ENCODE data around the gene SHISA6. TPM values are rescaled to one million over a fixed set of nuclear protein-coding genes. Genes with fewer than 3 reads are reported as not detected.

The SHISA6 gene
- total and polyA plus RNA-seq, 4 donors, result not detected

- Histone ChIP-seq H3K9me3 (ENCODE audit: control insufficient read depth in 4 of 4, low read length in 3 of 4) (peaks cover 0 to 1% (median 0%) of the 10 kb centered on the region in 4 donors), H3K4me3 (ENCODE audit: low read depth in 1 of 3, low read length in 3 of 3) (no peak overlapping the region), H3K27ac (ENCODE audit: low read depth in 1 of 2, low read length in 2 of 2) (no peak overlapping the region), H3K9ac (ENCODE audit: low read depth in 1 of 2, low read length in 2 of 2) (no peak overlapping the region), H3K36me3 (ENCODE audit: control insufficient read depth in 4 of 4, insufficient read depth in 3 of 4, low read depth in 1 of 4, low read length in 3 of 4) (no peaks in the 10 kb centered on the region), H3K27me3 (ENCODE audit: control insufficient read depth in 4 of 4, insufficient read depth in 4 of 4, low read length in 3 of 4) (peaks cover 0 to 4% (median 0%) of the 10 kb centered on the region in 4 donors), H3K4me1 (ENCODE audit: control insufficient read depth in 4 of 4, insufficient read depth in 4 of 4, low read length in 3 of 4) (no peaks in the 10 kb centered on the region)
- WGBS, result 58% methylated on average over 6 of the region's 6 CpGs
- TF ChIP-seq TAF1 (conservative IDR thresholded peaks at IDR 0.05), result no peak
- TF ChIP-seq SP1 (IDR thresholded peaks at IDR 0.05), result no peak
- TF ChIP-seq JUND (IDR thresholded peaks at IDR 0.05), result no peak
- TF ChIP-seq, protein P1, sequence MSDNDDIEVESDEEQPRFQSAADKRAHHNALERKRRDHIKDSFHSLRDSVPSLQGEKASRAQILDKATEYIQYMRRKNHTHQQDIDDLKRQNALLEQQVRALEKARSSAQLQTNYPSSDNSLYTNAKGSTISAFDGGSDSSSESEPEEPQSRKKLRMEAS (IDR thresholded peaks at IDR 0.05), result no peak
- TF ChIP-seq, protein P2, sequence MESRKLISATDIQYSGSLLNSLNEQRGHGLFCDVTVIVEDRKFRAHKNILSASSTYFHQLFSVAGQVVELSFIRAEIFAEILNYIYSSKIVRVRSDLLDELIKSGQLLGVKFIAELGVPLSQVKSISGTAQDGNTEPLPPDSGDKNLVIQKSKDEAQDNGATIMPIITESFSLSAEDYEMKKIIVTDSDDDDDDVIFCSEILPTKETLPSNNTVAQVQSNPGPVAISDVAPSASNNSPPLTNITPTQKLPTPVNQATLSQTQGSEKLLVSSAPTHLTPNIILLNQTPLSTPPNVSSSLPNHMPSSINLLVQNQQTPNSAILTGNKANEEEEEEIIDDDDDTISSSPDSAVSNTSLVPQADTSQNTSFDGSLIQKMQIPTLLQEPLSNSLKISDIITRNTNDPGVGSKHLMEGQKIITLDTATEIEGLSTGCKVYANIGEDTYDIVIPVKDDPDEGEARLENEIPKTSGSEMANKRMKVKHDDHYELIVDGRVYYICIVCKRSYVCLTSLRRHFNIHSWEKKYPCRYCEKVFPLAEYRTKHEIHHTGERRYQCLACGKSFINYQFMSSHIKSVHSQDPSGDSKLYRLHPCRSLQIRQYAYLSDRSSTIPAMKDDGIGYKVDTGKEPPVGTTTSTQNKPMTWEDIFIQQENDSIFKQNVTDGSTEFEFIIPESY (IDR thresholded peaks at IDR 0.05), result no peak
- TF ChIP-seq HNF4G (IDR thresholded peaks at IDR 0.05), result no peak
- TF ChIP-seq RAD21 (IDR thresholded peaks at IDR 0.05), result no peak
- TF ChIP-seq GABPA (IDR thresholded peaks at IDR 0.05 in 1 of 2, conservative IDR thresholded peaks at IDR 0.05 in 1 of 2), result no peak
- no peak for TF ChIP-seq CTCF (IDR thresholded peaks at IDR 0.05; ENCODE audit: low read depth, low read length, missing input control)
- no peak for TF ChIP-seq NR2F2 (IDR thresholded peaks at IDR 0.05)
- no peak for TF ChIP-seq HNF4A (conservative IDR thresholded peaks at IDR 0.05)
- no peak for TF ChIP-seq RXRA (IDR thresholded peaks at IDR 0.05)
- TF ChIP-seq YY1 (IDR thresholded peaks at IDR 0.05), result no peak
- TF ChIP-seq EGR1 (IDR thresholded peaks at IDR 0.05; ENCODE audit: low read depth in 2 of 2), result no peak
- TF ChIP-seq, protein P3, sequence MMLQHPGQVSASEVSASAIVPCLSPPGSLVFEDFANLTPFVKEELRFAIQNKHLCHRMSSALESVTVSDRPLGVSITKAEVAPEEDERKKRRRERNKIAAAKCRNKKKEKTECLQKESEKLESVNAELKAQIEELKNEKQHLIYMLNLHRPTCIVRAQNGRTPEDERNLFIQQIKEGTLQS (IDR thresholded peaks at IDR 0.05), result no peak
- no peak for DNase-seq (ENCODE audit: low spot score)
Measured at GRCh38 chr17:11551442-11551841, 310.4 kb downstream of the SHISA6 start.

- DNase-seq (ENCODE audit: low spot score), result no peak
- H3K9me3 ChIP-seq (ENCODE audit: control insufficient read depth in 4 of 4, low read length in 3 of 4), result no peaks in the 10 kb centered on the region
- no peak overlapping the region for H3K9ac ChIP-seq (ENCODE audit: low read depth in 1 of 2, low read length in 2 of 2)
- 74% methylated on average over 1 of the region's 1 CpG for WGBS
- no peak overlapping the region for H3K4me3 ChIP-seq (ENCODE audit: low read depth in 1 of 3, low read length in 3 of 3)
- no peaks in the 10 kb centered on the region for H3K4me1 ChIP-seq (ENCODE audit: control insufficient read depth in 4 of 4, insufficient read depth in 4 of 4, low read length in 3 of 4)
- H3K27ac ChIP-seq (ENCODE audit: low read depth in 1 of 2, low read length in 2 of 2), result no peak overlapping the region
- H3K36me3 ChIP-seq (ENCODE audit: control insufficient read depth in 4 of 4, insufficient read depth in 3 of 4, low read depth in 1 of 4, low read length in 3 of 4), result no peaks in the 10 kb centered on the region
- TF ChIP-seq GABPA (IDR thresholded peaks at IDR 0.05 in 1 of 2, conservative IDR thresholded peaks at IDR 0.05 in 1 of 2), result no peak
- TF ChIP-seq HNF4A (conservative IDR thresholded peaks at IDR 0.05), result no peak
- no peak for TF ChIP-seq CTCF (IDR thresholded peaks at IDR 0.05; ENCODE audit: low read depth, low read length, missing input control)
- no peak for TF ChIP-seq RAD21 (IDR thresholded peaks at IDR 0.05)
- TF ChIP-seq NR2F2 (IDR thresholded peaks at IDR 0.05), result no peak
- no peak for TF ChIP-seq FOXA1 (IDR thresholded peaks at IDR 0.05)
- TF ChIP-seq SP1 (IDR thresholded peaks at IDR 0.05), result no peak
- TF ChIP-seq FOXA2 (IDR thresholded peaks at IDR 0.05), result no peak
- TF ChIP-seq, protein P3 (IDR thresholded peaks at IDR 0.05), result no peak
- TF ChIP-seq, protein P1 (IDR thresholded peaks at IDR 0.05), result no peak
- TF ChIP-seq JUND (IDR thresholded peaks at IDR 0.05), result no peak
- no peak for TF ChIP-seq REST (IDR thresholded peaks at IDR 0.05)
- no peak for TF ChIP-seq RXRA (IDR thresholded peaks at IDR 0.05)
- TF ChIP-seq EGR1 (IDR thresholded peaks at IDR 0.05; ENCODE audit: low read depth in 2 of 2), result no peak
- TF ChIP-seq, protein P2 (IDR thresholded peaks at IDR 0.05), result no peak
- TF ChIP-seq TAF1 (conservative IDR thresholded peaks at IDR 0.05), result no peak
- TF ChIP-seq YY1 (IDR thresholded peaks at IDR 0.05), result no peak
- H3K27me3 ChIP-seq (ENCODE audit: control insufficient read depth in 4 of 4, insufficient read depth in 4 of 4, low read length in 3 of 4), result peaks cover 0 to 4% (median 0%) of the 10 kb centered on the region in 4 donors
Measured at GRCh38 chr17:11553135-11553534, 312.1 kb downstream of the SHISA6 start.

Data from liver (tissue), 9 donors.